RWPE2 (cell line): Measurements from ENCODE around the gene PIGX.

ENCODE experiments used
- ATAC-seq: fragments of 200-7000 bp; cut with Tn5 transposase; 3 replicates; pipeline ENCODE4 v1.9.1; 2021; ENCODE audit warnings: low read depth
- DNase-seq: peaks from one replicate; pipeline ENCODE4 v3.0.0-alpha.2; 2020; ENCODE audit warnings: low spot score
- H3K27ac ChIP-seq: fragments of 450-650 bp; 2 replicates; pipeline ENCODE4 v1.5.1; 2017; ENCODE audit warnings: mild to moderate bottlenecking; ENCODE audit not compliant: poor library complexity, severe bottlenecking
- H3K27me3 ChIP-seq: fragments of 250-450 bp; sonication (Bioruptor Pico); 2 replicates; pipeline ENCODE4 v1.5.1; 2021; ENCODE audit warnings: mild to moderate bottlenecking, moderate library complexity; ENCODE audit not compliant: insufficient read depth, poor library complexity, severe bottlenecking
- H3K36me3 ChIP-seq: fragments of 250-450 bp; sonication (Bioruptor Pico); 2 replicates; pipeline ENCODE4 v1.5.1; 2020; ENCODE audit warnings: low read depth, mild to moderate bottlenecking, moderate library complexity
- H3K4me1 ChIP-seq: fragments of 250-450 bp; sonication (Bioruptor Pico); 2 replicates; pipeline ENCODE4 v1.5.1; 2021; ENCODE audit warnings: mild to moderate bottlenecking, moderate library complexity; ENCODE audit not compliant: insufficient read depth, poor library complexity, severe bottlenecking
- H3K4me3 ChIP-seq: fragments of 250-450 bp; sonication (Bioruptor Pico); 2 replicates; pipeline ENCODE4 v1.5.1; 2021; ENCODE audit warnings: mild to moderate bottlenecking, moderate library complexity; ENCODE audit not compliant: severe bottlenecking
- H3K9me3 ChIP-seq: fragments of 250-450 bp; sonication (Bioruptor Pico); 2 replicates; pipeline ENCODE4 v1.5.1; 2021; ENCODE audit warnings: mild to moderate bottlenecking, moderate library complexity; ENCODE audit not compliant: severe bottlenecking
- TF ChIP-seq, protein P1 (sequence below): fragments of 450-650 bp; IDR thresholded peaks from one replicate; pipeline ENCODE4 v1.5.1; 2017; ENCODE audit warnings: mild to moderate bottlenecking, moderate library complexity; ENCODE audit not compliant: poor library complexity, severe bottlenecking

PIGX gene

DNA sequence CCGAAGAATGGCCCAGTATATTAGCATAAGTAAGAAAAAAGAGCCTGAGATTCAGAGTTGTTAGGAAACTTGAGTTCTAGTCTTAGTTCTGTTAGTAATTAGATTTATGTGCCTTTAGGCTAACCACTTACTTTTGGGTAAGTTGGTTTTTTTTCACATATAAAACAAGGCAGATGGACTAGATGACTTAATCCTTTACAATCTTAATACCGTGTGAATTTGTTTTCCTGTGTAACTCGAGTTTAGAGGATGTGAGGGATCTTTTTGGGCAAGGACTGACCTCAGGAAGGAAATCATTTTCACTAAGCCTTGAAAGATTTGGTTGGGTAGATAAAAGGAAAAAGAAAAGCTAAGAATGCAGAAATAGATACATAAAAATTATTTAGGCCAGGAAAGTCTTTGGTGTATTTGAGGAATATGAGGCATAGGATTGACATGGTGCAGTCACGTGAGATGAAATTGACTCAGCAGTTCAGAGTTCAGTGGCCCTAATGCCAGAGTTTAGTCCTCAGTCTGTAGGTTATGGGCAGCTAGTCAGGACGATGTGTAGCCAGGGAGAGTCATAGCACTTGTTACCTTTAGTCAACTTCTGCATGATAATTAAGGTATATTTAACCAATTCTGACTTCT, 62.1 kb downstream of the PIGX start:
- TF ChIP-seq, protein P1, sequence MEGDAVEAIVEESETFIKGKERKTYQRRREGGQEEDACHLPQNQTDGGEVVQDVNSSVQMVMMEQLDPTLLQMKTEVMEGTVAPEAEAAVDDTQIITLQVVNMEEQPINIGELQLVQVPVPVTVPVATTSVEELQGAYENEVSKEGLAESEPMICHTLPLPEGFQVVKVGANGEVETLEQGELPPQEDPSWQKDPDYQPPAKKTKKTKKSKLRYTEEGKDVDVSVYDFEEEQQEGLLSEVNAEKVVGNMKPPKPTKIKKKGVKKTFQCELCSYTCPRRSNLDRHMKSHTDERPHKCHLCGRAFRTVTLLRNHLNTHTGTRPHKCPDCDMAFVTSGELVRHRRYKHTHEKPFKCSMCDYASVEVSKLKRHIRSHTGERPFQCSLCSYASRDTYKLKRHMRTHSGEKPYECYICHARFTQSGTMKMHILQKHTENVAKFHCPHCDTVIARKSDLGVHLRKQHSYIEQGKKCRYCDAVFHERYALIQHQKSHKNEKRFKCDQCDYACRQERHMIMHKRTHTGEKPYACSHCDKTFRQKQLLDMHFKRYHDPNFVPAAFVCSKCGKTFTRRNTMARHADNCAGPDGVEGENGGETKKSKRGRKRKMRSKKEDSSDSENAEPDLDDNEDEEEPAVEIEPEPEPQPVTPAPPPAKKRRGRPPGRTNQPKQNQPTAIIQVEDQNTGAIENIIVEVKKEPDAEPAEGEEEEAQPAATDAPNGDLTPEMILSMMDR: no peak
- peak; percentile 63 for ATAC-seq
- Histone ChIP-seq H3K27me3 (no peaks in the 10 kb centered on the region), H3K27ac (peak overlapping the region; percentile 75), H3K4me3 (no peak overlapping the region), H3K36me3 (peaks cover 5% of the 10 kb centered on the region; the same call in 1 of the 2 replicates), H3K4me1 (peaks cover 39% of the 10 kb centered on the region), H3K9me3 (no peaks in the 10 kb centered on the region)
- DNase-seq: no peak

DNA sequence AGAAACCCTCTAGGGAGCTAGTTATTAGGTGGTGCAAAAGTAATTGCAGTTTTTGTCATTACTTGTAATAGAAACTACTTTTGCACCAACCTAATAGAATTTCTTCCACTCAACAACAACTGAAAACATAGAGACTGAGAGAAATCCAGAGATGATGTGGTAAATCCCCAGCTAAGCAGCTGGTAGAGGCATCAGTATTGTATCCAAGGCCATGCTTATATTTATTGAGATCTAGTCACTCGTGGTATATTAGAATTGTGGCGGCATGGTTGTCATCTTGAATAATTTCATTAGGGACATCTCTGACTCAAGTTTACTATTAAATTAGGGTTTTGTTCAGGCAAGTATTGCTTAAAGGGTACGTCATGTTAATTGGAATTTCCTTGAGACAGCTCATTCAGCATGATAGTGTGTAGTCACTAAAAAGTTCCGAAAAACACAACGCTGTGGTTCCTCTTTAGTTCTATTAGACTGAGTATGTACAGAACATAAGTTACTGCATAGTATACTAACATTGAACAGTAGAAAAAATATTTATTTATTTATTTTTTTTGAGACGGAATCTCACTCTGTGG, 62.8 kb downstream of the PIGX start:
- ATAC-seq (peak; percentile 61), DNase-seq (no peak)
- Histone ChIP-seq H3K9me3 (no peaks in the 10 kb centered on the region), H3K4me1 (peaks cover 45% of the 10 kb centered on the region), H3K27me3 (no peaks in the 10 kb centered on the region), H3K4me3 (no peak overlapping the region), H3K36me3 (peaks cover 11% of the 10 kb centered on the region), H3K27ac (peak overlapping the region; percentile 75)
- TF ChIP-seq, protein P1: no peak

DNA sequence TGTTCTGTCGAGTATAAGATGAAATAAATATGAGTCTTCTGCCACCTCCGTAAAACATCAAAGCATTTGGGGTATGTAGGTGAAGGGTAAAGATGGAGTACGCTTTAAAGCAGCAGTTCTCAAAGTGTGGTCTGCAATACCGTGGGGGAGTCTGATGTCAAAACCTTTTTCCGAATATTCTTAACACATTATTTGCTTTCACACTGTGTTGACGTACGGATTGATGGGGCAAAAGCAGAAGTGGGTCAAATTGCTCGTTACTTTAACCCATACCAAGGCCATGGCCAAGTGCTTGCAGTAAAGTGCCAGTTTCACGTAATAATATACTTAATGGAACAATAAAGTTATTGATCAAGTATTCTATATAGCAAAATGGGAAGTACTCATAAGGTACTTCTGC, 63.8 kb downstream of the PIGX start:
- H3K27me3 ChIP-seq: no peaks in the 10 kb centered on the region
- H3K4me1 ChIP-seq: peaks cover 45% of the 10 kb centered on the region
- H3K9me3 ChIP-seq: no peaks in the 10 kb centered on the region
- H3K36me3 ChIP-seq: peaks cover 15% of the 10 kb centered on the region
- ATAC-seq: no peak
- no peak overlapping the region for H3K4me3 ChIP-seq
- DNase-seq: no peak
- no peak overlapping the region for H3K27ac ChIP-seq
- TF ChIP-seq, protein P1: no peak

DNA sequence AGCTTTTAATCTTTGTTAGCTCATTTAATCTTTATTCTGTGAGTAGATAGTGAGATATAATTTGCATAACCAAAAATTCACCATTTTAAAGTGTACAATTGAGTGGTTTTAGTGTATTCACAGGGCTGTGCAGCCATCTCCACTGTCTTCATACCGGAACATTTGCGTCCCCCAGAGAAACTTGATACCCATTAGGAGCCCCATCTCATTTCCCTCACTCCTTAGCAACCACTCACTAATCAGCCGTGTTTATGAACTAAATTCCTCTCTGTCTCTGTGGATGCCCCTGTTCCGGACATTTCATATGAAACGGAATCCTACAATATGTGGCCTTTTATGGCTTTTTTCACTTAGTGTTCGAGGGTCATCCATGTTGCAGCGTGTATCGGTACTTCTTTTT, 65.7 kb downstream of the PIGX start:
- no peak for ATAC-seq
- H3K36me3 ChIP-seq: peaks cover 17% of the 10 kb centered on the region
- no peak overlapping the region for H3K4me3 ChIP-seq
- DNase-seq: no peak
- H3K27me3 ChIP-seq: no peaks in the 10 kb centered on the region
- TF ChIP-seq, protein P1: no peak
- peak overlapping the region; percentile 65 for H3K27ac ChIP-seq
- H3K9me3 ChIP-seq: no peaks in the 10 kb centered on the region
- peaks cover 45% of the 10 kb centered on the region for H3K4me1 ChIP-seq

DNA sequence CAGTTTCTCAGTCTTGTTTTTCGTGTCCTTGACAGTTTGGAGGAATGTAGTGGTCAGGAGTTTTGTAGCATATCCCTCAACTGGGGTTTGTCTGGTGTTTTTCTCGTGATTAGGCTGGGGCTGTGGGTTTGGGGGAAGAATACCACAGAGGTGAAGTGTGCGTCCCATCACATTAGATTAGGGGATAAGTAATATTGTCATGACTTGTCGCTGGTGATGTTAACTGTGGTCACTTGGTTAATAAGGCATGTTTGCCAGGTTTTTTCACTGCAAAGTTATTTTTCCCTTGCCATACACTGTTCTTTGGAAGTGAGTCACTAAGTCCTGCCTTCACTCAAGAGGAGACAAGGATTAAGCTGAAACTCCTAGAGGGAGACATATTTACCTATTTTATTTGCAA, 66.6 kb downstream of the PIGX start:
- H3K9me3 ChIP-seq: no peaks in the 10 kb centered on the region
- ATAC-seq (peak; percentile 83), DNase-seq (no peak)
- H3K27ac ChIP-seq: peak overlapping the region; percentile 65
- H3K27me3 ChIP-seq: no peaks in the 10 kb centered on the region
- TF ChIP-seq, protein P1: no peak
- H3K4me3 ChIP-seq: no peak overlapping the region
- H3K36me3 ChIP-seq: peaks cover 26% of the 10 kb centered on the region
- peaks cover 43% of the 10 kb centered on the region for H3K4me1 ChIP-seq
